ENCODE measurements around the gene ARFGAP3.

DNA sequence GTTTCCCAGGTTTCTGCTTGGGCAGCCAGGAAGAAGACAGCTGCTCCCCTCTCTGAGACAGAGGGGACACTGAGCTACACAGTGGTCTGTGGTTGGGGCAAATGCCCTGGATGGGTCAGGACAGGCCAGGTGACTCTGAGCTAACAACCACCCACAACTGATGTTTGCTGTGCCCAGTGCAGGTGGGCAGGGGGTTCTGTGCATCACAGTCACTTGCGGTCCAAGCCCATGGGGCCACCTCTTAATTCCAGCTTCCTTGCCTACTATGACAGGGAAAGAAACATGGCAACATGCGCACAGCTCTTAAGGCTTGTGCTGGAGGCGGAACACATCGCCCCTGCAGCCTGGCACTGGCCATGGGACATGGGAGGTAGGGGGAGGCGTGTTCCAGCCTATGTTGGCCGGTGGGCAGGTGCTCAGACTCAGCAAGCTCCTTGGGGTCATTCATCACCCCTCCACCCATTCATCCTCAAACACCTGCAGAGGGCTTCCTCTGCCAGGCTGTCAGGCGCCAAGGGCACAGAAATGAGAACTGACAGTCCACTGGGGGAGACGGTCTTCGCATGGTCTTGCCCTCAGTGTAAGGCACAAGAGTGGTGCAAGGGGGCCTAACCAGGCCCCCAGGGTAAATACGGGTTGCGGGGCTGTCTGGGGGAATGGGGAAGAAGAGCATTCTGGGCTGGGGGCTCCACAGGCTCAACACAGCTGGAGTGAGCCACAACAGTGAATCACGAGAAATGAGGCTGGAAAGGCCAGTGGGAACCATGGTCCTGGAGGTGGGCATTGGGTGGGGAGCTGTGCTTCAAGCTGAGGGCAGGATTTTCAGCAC is 55.6 kb downstream of the ARFGAP3 start:
- TF ChIP-seq, protein P1, sequence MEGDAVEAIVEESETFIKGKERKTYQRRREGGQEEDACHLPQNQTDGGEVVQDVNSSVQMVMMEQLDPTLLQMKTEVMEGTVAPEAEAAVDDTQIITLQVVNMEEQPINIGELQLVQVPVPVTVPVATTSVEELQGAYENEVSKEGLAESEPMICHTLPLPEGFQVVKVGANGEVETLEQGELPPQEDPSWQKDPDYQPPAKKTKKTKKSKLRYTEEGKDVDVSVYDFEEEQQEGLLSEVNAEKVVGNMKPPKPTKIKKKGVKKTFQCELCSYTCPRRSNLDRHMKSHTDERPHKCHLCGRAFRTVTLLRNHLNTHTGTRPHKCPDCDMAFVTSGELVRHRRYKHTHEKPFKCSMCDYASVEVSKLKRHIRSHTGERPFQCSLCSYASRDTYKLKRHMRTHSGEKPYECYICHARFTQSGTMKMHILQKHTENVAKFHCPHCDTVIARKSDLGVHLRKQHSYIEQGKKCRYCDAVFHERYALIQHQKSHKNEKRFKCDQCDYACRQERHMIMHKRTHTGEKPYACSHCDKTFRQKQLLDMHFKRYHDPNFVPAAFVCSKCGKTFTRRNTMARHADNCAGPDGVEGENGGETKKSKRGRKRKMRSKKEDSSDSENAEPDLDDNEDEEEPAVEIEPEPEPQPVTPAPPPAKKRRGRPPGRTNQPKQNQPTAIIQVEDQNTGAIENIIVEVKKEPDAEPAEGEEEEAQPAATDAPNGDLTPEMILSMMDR (conservative IDR thresholded peaks at IDR 0.05): no peak
- no peak for TF ChIP-seq ZFX (IDR thresholded peaks at IDR 0.05)
